ENCODE measurements around the gene ANXA11. TPM values are rescaled to one million over a fixed set of nuclear protein-coding genes. Genes with fewer than 3 reads are reported as not detected.
A peak's percentile ranks its signal among the peaks of the same experiment; 100 is the strongest.
"Not testable (repeated sequence)": the region's sequence is repeated elsewhere in the genome, so short reads cannot be mapped to it uniquely, and the experiment has no call there.

Gene ANXA11
- polyA plus RNA-seq, 2 of the 4 experiments (the other 2 are of a cell fraction), result 92.6 to 119 TPM

DNA sequence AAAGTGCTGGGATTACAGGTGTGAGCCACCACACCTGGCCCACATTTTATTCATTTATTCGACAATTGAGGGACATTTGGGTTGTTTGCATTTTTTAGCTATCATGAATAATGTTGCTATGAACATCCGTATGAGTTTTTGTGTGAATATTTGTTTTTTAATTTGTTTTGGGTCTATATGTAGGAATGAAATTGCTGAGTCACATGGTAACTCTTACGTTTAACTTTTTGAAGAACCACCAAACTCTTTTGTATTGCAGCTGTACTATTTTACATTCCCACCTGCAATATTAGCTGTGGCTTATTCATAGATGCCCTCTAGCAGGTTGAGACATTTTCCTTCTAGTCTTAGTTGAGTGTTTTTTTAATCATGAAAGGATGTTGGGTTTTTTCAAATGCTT is 58.4 kb downstream of the ANXA11 start:
- no peak for FAIRE-seq
- no peak overlapping the region for H3K4me2 ChIP-seq
- 87% methylated on average over 3 of the region's 3 CpGs for WGBS (ENCODE audit: missing lambda C conversion rate)
- no peak overlapping the region for H3K4me3 ChIP-seq
- ChIA-PET CTCF (interaction anchor here (1.5 to 11.9 kb wide), 2 partner anchors 74 to 114 kb away, joined by 5 to 134 read pairs; no protein-coding TSS in a partner anchor), POLR2A (interaction anchor here (1.4 kb wide), 1 partner anchor 58 kb away, joined by 4 read pairs; the partner anchor contains the start of gene ANXA11)
- H3K27ac ChIP-seq, result no peak overlapping the region
- H3K9me3 ChIP-seq, result no peaks in the 10 kb centered on the region
- no peak for DNase-seq (ENCODE audit: low read depth in 1 of 2, low spot score in 1 of 2)
- peaks cover 3% of the 10 kb centered on the region; the same call in 1 of the 3 replicates for H3K4me1 ChIP-seq
- no peak for ATAC-seq
- TF ChIP-seq, protein P1, sequence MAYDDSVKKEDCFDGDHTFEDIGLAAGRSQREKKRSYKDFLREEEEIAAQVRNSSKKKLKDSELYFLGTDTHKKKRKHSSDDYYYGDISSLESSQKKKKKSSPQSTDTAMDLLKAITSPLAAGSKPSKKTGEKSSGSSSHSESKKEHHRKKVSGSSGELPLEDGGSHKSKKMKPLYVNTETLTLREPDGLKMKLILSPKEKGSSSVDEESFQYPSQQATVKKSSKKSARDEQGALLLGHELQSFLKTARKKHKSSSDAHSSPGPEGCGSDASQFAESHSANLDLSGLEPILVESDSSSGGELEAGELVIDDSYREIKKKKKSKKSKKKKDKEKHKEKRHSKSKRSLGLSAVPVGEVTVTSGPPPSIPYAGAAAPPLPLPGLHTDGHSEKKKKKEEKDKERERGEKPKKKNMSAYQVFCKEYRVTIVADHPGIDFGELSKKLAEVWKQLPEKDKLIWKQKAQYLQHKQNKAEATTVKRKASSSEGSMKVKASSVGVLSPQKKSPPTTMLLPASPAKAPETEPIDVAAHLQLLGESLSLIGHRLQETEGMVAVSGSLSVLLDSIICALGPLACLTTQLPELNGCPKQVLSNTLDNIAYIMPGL (CRISPR knock-in tag; IDR thresholded peaks at IDR 0.05; ENCODE audit: borderline replicate concordance), result no peak
- TF ChIP-seq HOXB5 (CRISPR knock-in tag; IDR thresholded peaks at IDR 0.05) (no peak), MAFK (IDR thresholded peaks at IDR 0.05; ENCODE audit: partially characterized antibody) (peak; percentile 81), RFX5 (IDR thresholded peaks at IDR 0.05) (no peak), CHD4 (IDR thresholded peaks at IDR 0.05; ENCODE audit: borderline replicate concordance) (no peak), NFE2L2 (conservative IDR thresholded peaks at IDR 0.05; ENCODE audit: low read length) (peak; percentile 66), POLR2AphosphoS2 (conservative IDR thresholded peaks at IDR 0.05; ENCODE audit: low read length) (no peak)

DNA sequence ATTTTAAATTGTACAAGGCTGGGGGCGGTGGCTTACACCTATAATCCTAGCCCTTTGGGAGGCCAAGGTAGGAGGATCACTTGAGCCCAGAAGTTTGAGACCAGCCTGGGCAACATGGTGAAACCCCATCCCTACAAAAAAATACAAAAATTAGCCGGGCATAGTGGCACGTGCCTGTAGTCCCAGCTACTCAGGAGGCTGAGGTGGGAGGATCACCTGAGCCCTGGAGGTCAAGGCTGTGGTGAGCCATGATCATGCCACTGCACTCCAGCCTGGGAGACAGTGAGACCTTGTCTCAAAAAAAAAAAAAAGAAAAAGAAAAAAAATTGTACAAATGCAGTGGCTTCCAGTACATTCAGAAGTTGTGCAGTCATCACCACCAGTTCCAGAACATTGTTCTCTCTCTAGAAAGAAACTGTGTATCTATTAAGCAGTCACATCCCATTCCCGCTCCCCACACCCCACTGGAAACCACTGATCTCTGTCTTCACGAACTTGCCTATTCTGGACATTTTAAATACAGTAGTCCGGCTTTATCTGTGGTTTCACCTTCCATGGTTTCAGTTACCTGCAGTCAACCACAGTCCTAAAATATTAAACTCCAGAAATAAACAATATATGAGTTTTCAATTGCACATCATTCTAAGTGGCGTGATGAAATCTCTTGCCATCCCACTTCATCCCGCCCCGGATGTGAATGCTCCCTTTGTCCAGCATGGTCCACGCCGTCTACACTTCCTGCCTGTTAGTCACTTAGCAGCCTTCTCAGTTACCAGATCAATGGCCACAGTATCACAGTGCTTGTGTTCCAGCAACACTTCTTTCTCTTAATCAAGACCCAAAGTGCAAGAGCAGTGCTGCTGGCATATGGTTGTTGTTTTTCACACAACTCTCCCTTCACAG is 59.7 kb downstream of the ANXA11 start:
- not testable (repeated sequence) for H3K9me3 ChIP-seq, H3K27ac ChIP-seq, H3K4me3 ChIP-seq, FAIRE-seq, H3K4me1 ChIP-seq, ATAC-seq, H3K4me2 ChIP-seq
- WGBS (ENCODE audit: missing lambda C conversion rate), result 78% methylated on average over 11 of the region's 11 CpGs
- peak in 1 of 2 experiments; percentile 25 for DNase-seq (ENCODE audit: low read depth in 1 of 2, low spot score in 1 of 2)
- ChIA-PET POLR2A (interaction anchor here (1.4 to 2.1 kb wide), 3 partner anchors 59 to 77 kb away, joined by 4 to 15 read pairs (median 12); partner anchors contain the start of gene ANXA11), CTCF (interaction anchor here (1.5 to 11.9 kb wide), 7 partner anchors 10 to 115 kb away, joined by 5 to 134 read pairs (median 26); no protein-coding TSS in a partner anchor)

DNA sequence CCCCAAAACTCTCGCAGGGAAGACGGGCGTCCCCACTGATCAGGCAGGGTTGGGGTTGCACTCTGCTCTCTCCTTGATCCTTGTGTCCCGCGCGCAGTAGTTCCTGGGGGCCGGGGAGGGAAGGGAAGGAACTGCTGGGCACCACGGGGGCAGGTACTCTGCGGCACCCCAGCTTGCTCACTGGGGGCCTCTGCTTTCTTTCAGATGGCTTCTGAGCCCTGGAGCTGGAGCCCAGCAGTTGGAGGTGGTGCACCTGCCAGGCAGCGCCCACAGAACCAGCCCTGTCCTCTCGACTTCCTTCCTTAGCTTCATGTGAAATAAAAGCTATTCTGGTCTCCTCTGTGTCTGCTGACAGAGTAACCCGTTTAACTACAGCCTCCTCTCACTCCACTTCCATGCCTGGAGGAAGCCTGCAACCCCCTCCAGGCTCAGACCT is 60.6 kb downstream of the ANXA11 start:
- FAIRE-seq (no peak), ATAC-seq (peak; percentile 44 to 46), DNase-seq (ENCODE audit: low read depth in 1 of 2, low spot score in 1 of 2) (no peak)
- ChIA-PET CTCF (interaction anchor here (0.7 to 11.9 kb wide), 19 partner anchors 10 to 116 kb away, joined by 3 to 134 read pairs (median 11); partner anchors contain the start of gene PLAC9), POLR2A (interaction anchor here (1.2 to 2.1 kb wide), 3 partner anchors 59 to 78 kb away, joined by 3 to 15 read pairs (median 12); no protein-coding TSS in a partner anchor)
- WGBS (ENCODE audit: missing lambda C conversion rate), result 19% methylated on average over 10 of the region's 12 CpGs
- peak overlapping the region; percentile 33 for H3K4me3 ChIP-seq
- H3K9me3 ChIP-seq, result no peaks in the 10 kb centered on the region
- H3K27ac ChIP-seq, result peak overlapping the region in 1 of 2 experiments; percentile 67; a peak in 4 of 6 replicates
- peak overlapping the region; percentile 88 for H3K4me2 ChIP-seq
- H3K4me1 ChIP-seq, result peaks cover 3% of the 10 kb centered on the region; the same call in 1 of the 3 replicates
- TF ChIP-seq, protein P2, sequence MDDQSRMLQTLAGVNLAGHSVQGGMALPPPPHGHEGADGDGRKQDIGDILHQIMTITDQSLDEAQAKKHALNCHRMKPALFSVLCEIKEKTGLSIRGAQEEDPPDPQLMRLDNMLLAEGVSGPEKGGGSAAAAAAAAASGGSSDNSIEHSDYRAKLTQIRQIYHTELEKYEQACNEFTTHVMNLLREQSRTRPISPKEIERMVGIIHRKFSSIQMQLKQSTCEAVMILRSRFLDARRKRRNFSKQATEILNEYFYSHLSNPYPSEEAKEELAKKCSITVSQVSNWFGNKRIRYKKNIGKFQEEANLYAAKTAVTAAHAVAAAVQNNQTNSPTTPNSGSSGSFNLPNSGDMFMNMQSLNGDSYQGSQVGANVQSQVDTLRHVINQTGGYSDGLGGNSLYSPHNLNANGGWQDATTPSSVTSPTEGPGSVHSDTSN (IDR thresholded peaks at IDR 0.05), result no peak
- TF ChIP-seq POLR2AphosphoS2 (conservative IDR thresholded peaks at IDR 0.05; ENCODE audit: low read length), result peak; percentile 60; the same call in 1 of the 2 replicates

DNA sequence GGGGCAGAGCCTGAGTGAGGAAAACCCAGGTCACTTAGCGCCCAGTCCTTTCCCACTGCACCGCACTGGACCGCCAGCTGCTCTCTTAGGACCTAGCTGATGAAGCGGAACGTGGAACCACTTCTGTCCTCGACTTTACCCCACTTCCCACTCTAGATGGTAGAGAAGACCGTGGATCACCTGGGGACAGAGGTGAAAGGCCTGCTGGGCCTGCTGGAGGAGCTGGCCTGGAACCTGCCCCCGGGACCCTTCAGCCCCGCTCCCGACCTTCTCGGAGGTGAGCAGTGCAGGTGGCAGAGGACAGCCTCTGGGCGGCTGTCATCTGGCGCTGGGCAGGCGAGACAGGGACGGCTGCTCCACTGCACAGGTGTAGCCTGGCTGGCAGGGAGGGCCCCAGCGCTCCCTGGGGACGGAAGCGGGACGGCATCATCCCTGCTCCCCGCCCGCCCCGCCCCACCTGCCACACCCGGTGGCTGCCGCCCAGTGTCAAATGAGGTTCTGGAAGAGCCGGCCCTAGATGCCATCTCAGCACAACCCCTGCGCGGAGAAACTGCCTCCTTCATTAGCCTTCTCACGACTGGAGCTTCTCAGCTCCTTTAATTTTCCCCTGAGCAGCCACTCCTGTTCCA is 61.2 kb downstream of the ANXA11 start:
- peaks cover 3% of the 10 kb centered on the region; the same call in 1 of the 3 replicates for H3K4me1 ChIP-seq
- peak overlapping the region in 1 of 2 experiments; percentile 67; a peak in 4 of 6 replicates for H3K27ac ChIP-seq
- ATAC-seq (peak; percentile 70 to 78), DNase-seq (ENCODE audit: low read depth in 1 of 2, low spot score in 1 of 2) (peak in 1 of 2 experiments; percentile 37), FAIRE-seq (no peak)
- H3K4me3 ChIP-seq, result peak overlapping the region; percentile 33
- H3K9me3 ChIP-seq, result no peaks in the 10 kb centered on the region
- CTCF ChIA-PET, result interaction anchor here (0.6 to 11.9 kb wide), 40 partner anchors 9 to 193 kb away, joined by 3 to 134 read pairs (median 5); partner anchors contain the start of gene PLAC9
- WGBS (ENCODE audit: missing lambda C conversion rate), result 6% methylated on average over 13 of the region's 28 CpGs
- TF ChIP-seq, protein P3, sequence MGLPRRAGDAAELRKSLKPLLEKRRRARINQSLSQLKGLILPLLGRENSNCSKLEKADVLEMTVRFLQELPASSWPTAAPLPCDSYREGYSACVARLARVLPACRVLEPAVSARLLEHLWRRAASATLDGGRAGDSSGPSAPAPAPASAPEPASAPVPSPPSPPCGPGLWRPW (IDR thresholded peaks at IDR 0.05), result no peak
- TF ChIP-seq RAD21 (conservative IDR thresholded peaks at IDR 0.05 in 1 of 2, IDR thresholded peaks at IDR 0.05 in 1 of 2), result peak in 1 of 2 experiments; percentile 33; a peak in 2 of 5 replicates
- TF ChIP-seq CEBPB (IDR thresholded peaks at IDR 0.05), result no peak
- no peak for TF ChIP-seq FOXS1 (CRISPR knock-in tag; IDR thresholded peaks at IDR 0.05)
- no peak for TF ChIP-seq ZNF302 (CRISPR knock-in tag; IDR thresholded peaks at IDR 0.05)
- no peak for TF ChIP-seq EP300 (IDR thresholded peaks at IDR 0.05)
- TF ChIP-seq FOSB (CRISPR knock-in tag; IDR thresholded peaks at IDR 0.05), result no peak
- POLR2A ChIA-PET, result interaction anchor here (0.8 to 2.1 kb wide), 5 partner anchors 59 to 78 kb away, joined by 3 to 15 read pairs (median 4); partner anchors contain the start of gene ANXA11
- peak overlapping the region; percentile 88 for H3K4me2 ChIP-seq

Data from A549 (cell line).